ENCODE data around the gene SEMA7A.

DNA sequence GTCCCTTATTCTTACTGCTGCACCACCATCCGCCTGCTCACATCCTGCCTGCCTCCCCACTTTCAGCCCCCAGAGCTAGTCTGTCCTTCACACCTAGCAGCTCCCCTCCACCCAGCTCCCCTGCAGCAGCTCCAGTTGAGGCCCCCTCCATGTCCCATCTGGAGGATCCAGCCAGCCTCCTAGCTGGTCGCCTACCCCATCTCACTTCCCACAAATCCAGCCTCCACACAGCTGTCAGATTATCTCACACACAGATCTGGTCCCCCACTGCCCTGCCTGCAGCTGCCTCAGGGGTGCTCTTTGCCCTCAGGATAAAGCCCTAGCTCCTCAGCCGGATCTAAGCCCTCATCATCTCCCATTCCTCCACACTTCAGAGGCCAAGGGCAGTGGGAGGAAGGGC lies 8.8 kb upstream of the SEMA7A start:
- TF ChIP-seq, protein P1, sequence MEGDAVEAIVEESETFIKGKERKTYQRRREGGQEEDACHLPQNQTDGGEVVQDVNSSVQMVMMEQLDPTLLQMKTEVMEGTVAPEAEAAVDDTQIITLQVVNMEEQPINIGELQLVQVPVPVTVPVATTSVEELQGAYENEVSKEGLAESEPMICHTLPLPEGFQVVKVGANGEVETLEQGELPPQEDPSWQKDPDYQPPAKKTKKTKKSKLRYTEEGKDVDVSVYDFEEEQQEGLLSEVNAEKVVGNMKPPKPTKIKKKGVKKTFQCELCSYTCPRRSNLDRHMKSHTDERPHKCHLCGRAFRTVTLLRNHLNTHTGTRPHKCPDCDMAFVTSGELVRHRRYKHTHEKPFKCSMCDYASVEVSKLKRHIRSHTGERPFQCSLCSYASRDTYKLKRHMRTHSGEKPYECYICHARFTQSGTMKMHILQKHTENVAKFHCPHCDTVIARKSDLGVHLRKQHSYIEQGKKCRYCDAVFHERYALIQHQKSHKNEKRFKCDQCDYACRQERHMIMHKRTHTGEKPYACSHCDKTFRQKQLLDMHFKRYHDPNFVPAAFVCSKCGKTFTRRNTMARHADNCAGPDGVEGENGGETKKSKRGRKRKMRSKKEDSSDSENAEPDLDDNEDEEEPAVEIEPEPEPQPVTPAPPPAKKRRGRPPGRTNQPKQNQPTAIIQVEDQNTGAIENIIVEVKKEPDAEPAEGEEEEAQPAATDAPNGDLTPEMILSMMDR (IDR thresholded peaks at IDR 0.05): no peak
- no peak for TF ChIP-seq POLR2A (IDR thresholded peaks at IDR 0.05)
